ENCODE results near the gene ITLN2. TPM values are rescaled to one million over a fixed set of nuclear protein-coding genes. Genes with fewer than 3 reads are reported as not detected.

Gene ITLN2
- polyA plus RNA-seq, 1 of the 3 experiments (the other 2 are of a cell fraction), result not detected

DNA sequence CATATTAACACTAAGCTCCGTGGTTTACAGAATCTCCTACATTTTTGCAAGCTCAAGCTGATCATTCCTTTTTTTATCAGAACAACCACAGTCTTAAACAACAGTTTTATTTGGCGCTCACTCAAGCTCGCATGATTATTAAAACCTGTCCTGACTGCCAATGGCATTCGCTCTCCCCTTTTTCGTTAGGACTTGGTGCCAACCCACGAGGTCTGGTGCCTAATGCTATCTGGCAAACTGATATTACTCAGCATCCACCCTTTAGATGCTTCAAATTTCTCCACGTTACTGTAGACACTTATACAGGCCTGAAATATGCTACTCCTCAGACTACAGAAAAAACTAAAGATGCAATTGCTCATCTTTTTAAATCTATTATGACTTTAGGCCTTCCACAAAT lies 46.6 kb downstream of the ITLN2 start (continued):
- TF ChIP-seq, protein P1, sequence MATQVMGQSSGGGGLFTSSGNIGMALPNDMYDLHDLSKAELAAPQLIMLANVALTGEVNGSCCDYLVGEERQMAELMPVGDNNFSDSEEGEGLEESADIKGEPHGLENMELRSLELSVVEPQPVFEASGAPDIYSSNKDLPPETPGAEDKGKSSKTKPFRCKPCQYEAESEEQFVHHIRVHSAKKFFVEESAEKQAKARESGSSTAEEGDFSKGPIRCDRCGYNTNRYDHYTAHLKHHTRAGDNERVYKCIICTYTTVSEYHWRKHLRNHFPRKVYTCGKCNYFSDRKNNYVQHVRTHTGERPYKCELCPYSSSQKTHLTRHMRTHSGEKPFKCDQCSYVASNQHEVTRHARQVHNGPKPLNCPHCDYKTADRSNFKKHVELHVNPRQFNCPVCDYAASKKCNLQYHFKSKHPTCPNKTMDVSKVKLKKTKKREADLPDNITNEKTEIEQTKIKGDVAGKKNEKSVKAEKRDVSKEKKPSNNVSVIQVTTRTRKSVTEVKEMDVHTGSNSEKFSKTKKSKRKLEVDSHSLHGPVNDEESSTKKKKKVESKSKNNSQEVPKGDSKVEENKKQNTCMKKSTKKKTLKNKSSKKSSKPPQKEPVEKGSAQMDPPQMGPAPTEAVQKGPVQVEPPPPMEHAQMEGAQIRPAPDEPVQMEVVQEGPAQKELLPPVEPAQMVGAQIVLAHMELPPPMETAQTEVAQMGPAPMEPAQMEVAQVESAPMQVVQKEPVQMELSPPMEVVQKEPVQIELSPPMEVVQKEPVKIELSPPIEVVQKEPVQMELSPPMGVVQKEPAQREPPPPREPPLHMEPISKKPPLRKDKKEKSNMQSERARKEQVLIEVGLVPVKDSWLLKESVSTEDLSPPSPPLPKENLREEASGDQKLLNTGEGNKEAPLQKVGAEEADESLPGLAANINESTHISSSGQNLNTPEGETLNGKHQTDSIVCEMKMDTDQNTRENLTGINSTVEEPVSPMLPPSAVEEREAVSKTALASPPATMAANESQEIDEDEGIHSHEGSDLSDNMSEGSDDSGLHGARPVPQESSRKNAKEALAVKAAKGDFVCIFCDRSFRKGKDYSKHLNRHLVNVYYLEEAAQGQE (IDR thresholded peaks at IDR 0.05; ENCODE audit: low read depth, low read length), result no peak
- TF ChIP-seq RAD21 (IDR thresholded peaks at IDR 0.05; ENCODE audit: low read length) (no peak), TAF1 (IDR thresholded peaks at IDR 0.05; ENCODE audit: borderline replicate concordance, low read depth, low read length) (no peak), POLR2AphosphoS5 (IDR thresholded peaks at IDR 0.05; ENCODE audit: low read depth, low read length) (no peak), MXI1 (IDR thresholded peaks at IDR 0.05; ENCODE audit: low read depth, low read length) (no peak)
- TF ChIP-seq, protein P2, sequence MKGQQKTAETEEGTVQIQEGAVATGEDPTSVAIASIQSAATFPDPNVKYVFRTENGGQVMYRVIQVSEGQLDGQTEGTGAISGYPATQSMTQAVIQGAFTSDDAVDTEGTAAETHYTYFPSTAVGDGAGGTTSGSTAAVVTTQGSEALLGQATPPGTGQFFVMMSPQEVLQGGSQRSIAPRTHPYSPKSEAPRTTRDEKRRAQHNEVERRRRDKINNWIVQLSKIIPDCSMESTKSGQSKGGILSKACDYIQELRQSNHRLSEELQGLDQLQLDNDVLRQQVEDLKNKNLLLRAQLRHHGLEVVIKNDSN (IDR thresholded peaks at IDR 0.05; ENCODE audit: borderline replicate concordance, low read depth), result no peak

DNA sequence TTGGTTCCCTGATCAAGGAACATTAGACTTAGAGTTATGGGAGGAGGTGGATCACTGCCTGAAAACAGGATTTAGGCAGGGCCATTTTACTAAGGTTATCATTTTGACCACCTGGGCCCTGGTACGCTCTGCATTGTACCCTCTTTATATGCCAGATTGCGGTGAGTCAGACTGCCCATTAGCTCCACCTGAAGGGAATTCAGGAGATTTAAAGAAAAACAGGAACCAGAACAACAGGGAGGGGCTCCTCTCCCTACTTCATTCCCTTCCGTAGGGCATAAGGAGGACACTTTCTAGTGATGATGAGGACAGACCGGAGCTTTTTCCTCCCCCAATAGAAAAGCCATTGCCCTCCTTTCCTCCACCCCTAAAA lies 49.0 kb downstream of the ITLN2 start:
- H3K9me3 ChIP-seq, result no peaks in the 10 kb centered on the region
- H3K9me2 ChIP-seq, result no peaks in the 10 kb centered on the region
- 17% methylated on average over 4 of the region's 4 CpGs for WGBS (ENCODE audit: low lambda C conversion rate)
- peaks cover 17% of the 10 kb centered on the region; the same call in 1 of the 2 replicates for H3K27me3 ChIP-seq (ENCODE audit: insufficient read depth)
- TF ChIP-seq, protein P3, sequence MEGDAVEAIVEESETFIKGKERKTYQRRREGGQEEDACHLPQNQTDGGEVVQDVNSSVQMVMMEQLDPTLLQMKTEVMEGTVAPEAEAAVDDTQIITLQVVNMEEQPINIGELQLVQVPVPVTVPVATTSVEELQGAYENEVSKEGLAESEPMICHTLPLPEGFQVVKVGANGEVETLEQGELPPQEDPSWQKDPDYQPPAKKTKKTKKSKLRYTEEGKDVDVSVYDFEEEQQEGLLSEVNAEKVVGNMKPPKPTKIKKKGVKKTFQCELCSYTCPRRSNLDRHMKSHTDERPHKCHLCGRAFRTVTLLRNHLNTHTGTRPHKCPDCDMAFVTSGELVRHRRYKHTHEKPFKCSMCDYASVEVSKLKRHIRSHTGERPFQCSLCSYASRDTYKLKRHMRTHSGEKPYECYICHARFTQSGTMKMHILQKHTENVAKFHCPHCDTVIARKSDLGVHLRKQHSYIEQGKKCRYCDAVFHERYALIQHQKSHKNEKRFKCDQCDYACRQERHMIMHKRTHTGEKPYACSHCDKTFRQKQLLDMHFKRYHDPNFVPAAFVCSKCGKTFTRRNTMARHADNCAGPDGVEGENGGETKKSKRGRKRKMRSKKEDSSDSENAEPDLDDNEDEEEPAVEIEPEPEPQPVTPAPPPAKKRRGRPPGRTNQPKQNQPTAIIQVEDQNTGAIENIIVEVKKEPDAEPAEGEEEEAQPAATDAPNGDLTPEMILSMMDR (IDR thresholded peaks at IDR 0.05), result no peak
- TF ChIP-seq, protein P4, sequence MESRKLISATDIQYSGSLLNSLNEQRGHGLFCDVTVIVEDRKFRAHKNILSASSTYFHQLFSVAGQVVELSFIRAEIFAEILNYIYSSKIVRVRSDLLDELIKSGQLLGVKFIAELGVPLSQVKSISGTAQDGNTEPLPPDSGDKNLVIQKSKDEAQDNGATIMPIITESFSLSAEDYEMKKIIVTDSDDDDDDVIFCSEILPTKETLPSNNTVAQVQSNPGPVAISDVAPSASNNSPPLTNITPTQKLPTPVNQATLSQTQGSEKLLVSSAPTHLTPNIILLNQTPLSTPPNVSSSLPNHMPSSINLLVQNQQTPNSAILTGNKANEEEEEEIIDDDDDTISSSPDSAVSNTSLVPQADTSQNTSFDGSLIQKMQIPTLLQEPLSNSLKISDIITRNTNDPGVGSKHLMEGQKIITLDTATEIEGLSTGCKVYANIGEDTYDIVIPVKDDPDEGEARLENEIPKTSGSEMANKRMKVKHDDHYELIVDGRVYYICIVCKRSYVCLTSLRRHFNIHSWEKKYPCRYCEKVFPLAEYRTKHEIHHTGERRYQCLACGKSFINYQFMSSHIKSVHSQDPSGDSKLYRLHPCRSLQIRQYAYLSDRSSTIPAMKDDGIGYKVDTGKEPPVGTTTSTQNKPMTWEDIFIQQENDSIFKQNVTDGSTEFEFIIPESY (IDR thresholded peaks at IDR 0.05; ENCODE audit: borderline replicate concordance, low read depth), result no peak
- no peak for TF ChIP-seq RXRA (IDR thresholded peaks at IDR 0.05; ENCODE audit: borderline replicate concordance, low read depth)
- no peak for TF ChIP-seq CHD2 (IDR thresholded peaks at IDR 0.05; ENCODE audit: low read length, partially characterized antibody)
- no peak for TF ChIP-seq FOXJ3 (CRISPR knock-in tag; IDR thresholded peaks at IDR 0.05)
- no peak for TF ChIP-seq ELF1 (IDR thresholded peaks at IDR 0.05)
- no peak for TF ChIP-seq SMC3 (IDR thresholded peaks at IDR 0.05; ENCODE audit: low read depth, low read length)
- TF ChIP-seq RFX5 (IDR thresholded peaks at IDR 0.05; ENCODE audit: low read length), result no peak
- no peak for TF ChIP-seq MXI1 (IDR thresholded peaks at IDR 0.05; ENCODE audit: low read depth, low read length)
- TF ChIP-seq RCOR1 (IDR thresholded peaks at IDR 0.05; ENCODE audit: low read length), result no peak
- no peak for TF ChIP-seq NFIC (IDR thresholded peaks at IDR 0.05; ENCODE audit: borderline replicate concordance)
- no peak for TF ChIP-seq TAF1 (IDR thresholded peaks at IDR 0.05; ENCODE audit: borderline replicate concordance, low read depth, low read length)
- TF ChIP-seq POLR2AphosphoS5 (IDR thresholded peaks at IDR 0.05; ENCODE audit: low read depth, low read length), result no peak
- TF ChIP-seq, protein P5, sequence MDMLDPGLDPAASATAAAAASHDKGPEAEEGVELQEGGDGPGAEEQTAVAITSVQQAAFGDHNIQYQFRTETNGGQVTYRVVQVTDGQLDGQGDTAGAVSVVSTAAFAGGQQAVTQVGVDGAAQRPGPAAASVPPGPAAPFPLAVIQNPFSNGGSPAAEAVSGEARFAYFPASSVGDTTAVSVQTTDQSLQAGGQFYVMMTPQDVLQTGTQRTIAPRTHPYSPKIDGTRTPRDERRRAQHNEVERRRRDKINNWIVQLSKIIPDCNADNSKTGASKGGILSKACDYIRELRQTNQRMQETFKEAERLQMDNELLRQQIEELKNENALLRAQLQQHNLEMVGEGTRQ (IDR thresholded peaks at IDR 0.05; ENCODE audit: borderline replicate concordance, low read depth, low read length), result no peak
- TF ChIP-seq, protein P6, sequence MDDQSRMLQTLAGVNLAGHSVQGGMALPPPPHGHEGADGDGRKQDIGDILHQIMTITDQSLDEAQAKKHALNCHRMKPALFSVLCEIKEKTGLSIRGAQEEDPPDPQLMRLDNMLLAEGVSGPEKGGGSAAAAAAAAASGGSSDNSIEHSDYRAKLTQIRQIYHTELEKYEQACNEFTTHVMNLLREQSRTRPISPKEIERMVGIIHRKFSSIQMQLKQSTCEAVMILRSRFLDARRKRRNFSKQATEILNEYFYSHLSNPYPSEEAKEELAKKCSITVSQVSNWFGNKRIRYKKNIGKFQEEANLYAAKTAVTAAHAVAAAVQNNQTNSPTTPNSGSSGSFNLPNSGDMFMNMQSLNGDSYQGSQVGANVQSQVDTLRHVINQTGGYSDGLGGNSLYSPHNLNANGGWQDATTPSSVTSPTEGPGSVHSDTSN (IDR thresholded peaks at IDR 0.05), result no peak
- no peak for TF ChIP-seq TCF12 (IDR thresholded peaks at IDR 0.05)
- TF ChIP-seq TEAD4 (IDR thresholded peaks at IDR 0.05; ENCODE audit: borderline replicate concordance, insufficient read depth), result no peak
- no peak for TF ChIP-seq EZH2phosphoT487 (IDR thresholded peaks at IDR 0.05; ENCODE audit: borderline replicate concordance, low read depth)
- no peak overlapping the region for H2AFZ ChIP-seq (ENCODE audit: low read depth)
- no peak overlapping the region for H3K27ac ChIP-seq (ENCODE audit: low read depth in 2 of 2, low read length in 1 of 2)
- H3K4me2 ChIP-seq, result no peak overlapping the region
- no peaks in the 10 kb centered on the region for H3K4me1 ChIP-seq (ENCODE audit: control insufficient read depth in 1 of 2, insufficient read depth in 2 of 2, low read depth in 1 of 2, low read length in 1 of 2)
- H3K79me2 ChIP-seq (ENCODE audit: insufficient read depth), result no peaks in the 10 kb centered on the region
- ChIA-PET POLR2A (no interaction called here), CTCF (no interaction called here)
- no peaks in the 10 kb centered on the region for H4K20me1 ChIP-seq (ENCODE audit: insufficient read depth)
- no peak overlapping the region for H3K9ac ChIP-seq
- H3K4me3 ChIP-seq (ENCODE audit: low read depth in 2 of 2, low read length in 1 of 2), result no peak overlapping the region
- DNase-seq, result no peak
- H3K36me3 ChIP-seq (replicated peaks in 1 of 2; ENCODE audit: control insufficient read depth in 1 of 2, insufficient read depth in 2 of 2, low read length in 1 of 2), result no peaks in the 10 kb centered on the region
- no peaks in the 10 kb centered on the region for H3F3A ChIP-seq (replicated peaks; ENCODE audit: insufficient read depth)
